Measurements from ENCODE around the gene CSH1.

GRCh38 chr17:63933598-63933997, 37.2 kb upstream of the CSH1 start:
- TF ChIP-seq CTCF (IDR thresholded peaks at IDR 0.05) (no peak), POLR2A (IDR thresholded peaks at IDR 0.05) (no peak)

Measured in body of pancreas (tissue), 4 donors.